SK-N-MC (cell line): ENCODE results near the gene VWC2.

Experiments used
- DNase-seq: peaks from one replicate; pipeline ENCODE4 v3.0.0-alpha.2; 2011; ENCODE audit warnings: low read depth, low spot score
- H3K27ac ChIP-seq: fragments of 200-600 bp; sonication (generic); 2 replicates; pipeline ENCODE4 v1.5.1; 2016; ENCODE audit warnings: mixed run types
- H3K36me3 ChIP-seq: fragments of 200-600 bp; sonication (generic); 2 replicates; pipeline ENCODE4 v1.6.1; 2017; ENCODE audit warnings: antibody characterized with exemption, low read length, mixed read lengths; ENCODE audit not compliant: insufficient read depth
- H3K4me3 ChIP-seq: fragments of 200-600 bp; sonication (generic); 2 replicates; pipeline ENCODE4 v1.5.1; 2016
- H3K9ac ChIP-seq: fragments of 200-600 bp; sonication (generic); 2 replicates; pipeline ENCODE4 v1.8.0; 2017; ENCODE audit warnings: mixed run types, mixed read lengths; ENCODE audit not compliant: insufficient read length
- H3K9me3 ChIP-seq: fragments of 200-600 bp; sonication (generic); 2 replicates; pipeline ENCODE4 v1.6.1; 2017; ENCODE audit warnings: low read depth, mild to moderate bottlenecking, antibody characterized with exemption, low read length, moderate library complexity, mixed read lengths
- EZH2 ChIP-seq: fragments of 200-600 bp; sonication (generic); IDR thresholded peaks from one replicate; pipeline ENCODE4 v1.6.1; 2017; ENCODE audit warnings: antibody characterized with exemption
- FOXP2 ChIP-seq: optimal IDR thresholded peaks from 2 replicates; pipeline ENCODE3; 2011; ENCODE audit warnings: mild to moderate bottlenecking, moderate library complexity; ENCODE audit not compliant: insufficient read depth; ENCODE audit errors: extremely low read length, control extremely low read depth
- POLR2AphosphoS5 ChIP-seq: IDR thresholded peaks from 2 replicates; pipeline ENCODE4 v1.6.1; 2012; ENCODE audit warnings: mild to moderate bottlenecking, low read depth, low read length, borderline replicate concordance

VWC2 gene

GRCh38 chr7:49769285-49769857 lies 4.1 kb upstream of the VWC2 start:
- H3K4me3 ChIP-seq = no peak overlapping the region
- no peaks in the 10 kb centered on the region for H3K9me3 ChIP-seq
- H3K9ac ChIP-seq = no peak overlapping the region
- H3K36me3 ChIP-seq = no peaks in the 10 kb centered on the region
- H3K27ac ChIP-seq = no peak overlapping the region
- TF ChIP-seq FOXP2 (no peak), EZH2 (no peak), POLR2AphosphoS5 (no peak)
- DNase-seq = no peak

DNA sequence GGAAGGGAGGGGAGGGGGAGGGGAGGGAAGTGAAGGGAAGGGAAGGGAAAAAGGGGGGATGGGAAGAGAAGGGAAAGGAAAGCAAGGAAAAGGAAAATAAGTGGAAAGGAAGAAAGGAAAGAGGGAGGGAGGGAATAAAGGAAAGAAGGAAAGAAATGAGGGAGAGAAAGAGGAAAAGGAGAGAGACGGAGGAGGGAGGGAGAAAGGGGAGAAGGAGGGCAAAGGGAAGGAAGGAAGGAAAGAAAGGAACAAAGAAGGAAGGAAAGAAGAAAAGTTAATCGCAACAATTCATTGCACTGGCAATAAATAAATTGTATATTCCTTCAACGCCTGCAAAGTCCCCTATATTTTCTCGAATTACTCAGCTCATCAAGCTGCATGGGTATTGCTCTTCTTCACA lies 2.6 kb upstream of the VWC2 start:
- Histone ChIP-seq H3K9me3 (no peaks in the 10 kb centered on the region), H3K36me3 (no peaks in the 10 kb centered on the region), H3K9ac (no peak overlapping the region), H3K4me3 (no peak overlapping the region), H3K27ac (no peak overlapping the region)
- TF ChIP-seq POLR2AphosphoS5 (no peak), EZH2 (no peak), FOXP2 (no peak)
- no peak for DNase-seq

DNA sequence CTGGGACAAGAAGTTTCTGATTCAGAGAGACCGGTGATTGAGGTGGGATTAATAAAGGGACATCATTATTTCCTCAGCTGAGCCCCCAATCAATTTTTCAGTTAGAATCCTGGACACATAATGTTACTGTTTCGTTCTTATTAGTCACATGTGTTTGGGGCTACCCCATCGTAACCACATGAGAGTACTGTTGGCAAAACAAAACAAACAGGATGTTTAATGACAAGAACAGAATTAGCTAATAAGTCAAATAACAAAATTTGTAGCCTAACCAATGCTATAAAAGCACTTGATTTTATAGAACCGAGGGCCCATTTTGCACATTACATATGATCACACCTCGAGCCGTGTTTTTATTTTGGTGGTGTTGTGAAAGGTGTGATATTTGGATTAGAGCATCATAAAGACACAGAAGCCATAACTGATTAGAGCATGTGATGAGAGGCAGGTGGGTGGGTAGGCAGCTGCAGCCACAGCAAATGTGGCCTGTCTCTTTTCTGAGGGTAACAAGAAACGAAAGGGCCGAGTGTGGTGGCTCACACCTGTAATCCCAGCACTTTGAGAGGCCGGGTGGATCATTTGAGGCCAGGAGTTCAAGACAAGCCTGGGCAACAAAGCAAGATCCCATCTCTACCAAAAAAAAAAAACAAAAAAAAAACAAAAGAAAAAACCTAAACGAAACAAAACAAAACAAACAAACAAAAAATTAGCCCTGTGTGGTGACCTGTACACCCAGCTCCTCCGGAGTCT lies 1.8 kb upstream of the VWC2 start:
- no peak overlapping the region for H3K4me3 ChIP-seq
- no peak for DNase-seq
- no peaks in the 10 kb centered on the region for H3K9me3 ChIP-seq
- no peaks in the 10 kb centered on the region for H3K36me3 ChIP-seq
- TF ChIP-seq EZH2 (no peak), POLR2AphosphoS5 (no peak), FOXP2 (no peak)
- no peak overlapping the region for H3K9ac ChIP-seq
- H3K27ac ChIP-seq = no peak overlapping the region

GRCh38 chr7:49772916-49773217 lies 571 bp upstream of the VWC2 start:
- TF ChIP-seq POLR2AphosphoS5 = no peak
- no peak for TF ChIP-seq FOXP2
- TF ChIP-seq EZH2 = no peak
- Histone ChIP-seq H3K9ac (no peak overlapping the region), H3K9me3 (no peaks in the 10 kb centered on the region), H3K27ac (no peak overlapping the region), H3K4me3 (no peak overlapping the region), H3K36me3 (no peaks in the 10 kb centered on the region)
- DNase-seq = no peak

DNA sequence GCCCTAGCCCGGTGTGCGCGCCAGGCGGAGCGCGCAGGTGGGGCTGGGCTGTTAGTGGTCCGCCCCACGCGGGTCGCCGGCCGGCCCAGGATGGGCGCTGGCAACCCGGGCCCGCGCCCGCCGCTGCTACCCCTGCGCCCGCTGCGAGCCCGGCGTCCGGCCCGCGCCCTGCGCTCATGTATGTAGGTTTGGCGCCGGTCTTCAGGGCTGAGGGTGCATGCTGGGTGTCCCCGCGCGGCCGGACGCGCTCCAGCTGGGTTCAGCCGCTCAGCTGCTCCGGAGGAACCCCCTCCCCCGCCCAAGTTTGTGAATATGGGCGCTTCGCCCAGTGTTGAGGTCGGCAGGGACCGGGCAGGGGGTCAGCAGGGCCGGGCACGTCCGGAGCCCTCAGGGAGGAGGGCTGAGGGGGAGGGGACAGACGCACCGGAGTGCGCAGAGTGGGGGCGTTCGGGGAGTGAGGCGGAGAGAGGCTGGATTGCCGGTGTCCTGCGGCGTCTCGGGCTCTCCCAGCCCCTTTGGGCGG lies 559 bp downstream of the VWC2 start:
- Histone ChIP-seq H3K9ac (no peak overlapping the region), H3K4me3 (no peak overlapping the region), H3K9me3 (no peaks in the 10 kb centered on the region), H3K27ac (no peak overlapping the region), H3K36me3 (no peaks in the 10 kb centered on the region)
- TF ChIP-seq FOXP2 = no peak
- no peak for TF ChIP-seq EZH2
- TF ChIP-seq POLR2AphosphoS5 = no peak
- no peak for DNase-seq

DNA sequence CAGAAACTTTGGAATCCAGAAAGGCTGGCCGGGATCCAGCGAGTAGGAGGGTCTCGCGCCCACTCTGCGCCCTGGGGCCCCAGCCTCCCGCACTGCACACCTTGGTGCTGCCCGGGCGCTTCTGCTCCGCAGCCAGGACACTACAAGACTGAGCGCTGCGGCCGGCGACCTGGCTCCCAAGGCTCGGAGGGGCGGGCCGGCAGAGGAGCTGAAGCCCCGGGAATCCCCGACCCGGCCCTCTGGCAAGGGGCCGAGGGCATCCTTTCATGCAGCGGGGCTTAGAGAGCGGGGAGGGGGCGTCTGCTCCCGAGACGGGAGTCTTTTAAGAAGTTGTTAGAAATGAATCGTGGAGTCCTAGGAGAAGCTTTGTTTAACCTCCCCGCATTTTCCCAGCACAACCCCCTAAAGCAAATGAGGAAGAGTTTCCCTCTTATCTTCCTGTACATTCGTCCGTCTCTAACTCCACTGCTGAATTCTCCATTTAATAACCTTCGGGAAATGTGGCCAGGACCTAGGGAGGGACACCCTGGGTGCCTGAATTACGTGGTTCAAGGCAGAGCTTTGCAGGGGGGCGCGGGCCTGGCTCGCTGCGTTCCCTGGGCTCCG lies 1.1 kb downstream of the VWC2 start:
- DNase-seq = no peak

GRCh38 chr7:49775065-49775948 lies 1.9 kb downstream of the VWC2 start:
- DNase-seq = no peak

More for the DNA sequence above, 1.1 kb downstream of the VWC2 start:
- Histone ChIP-seq H3K27ac (no peak overlapping the region), H3K36me3 (no peaks in the 10 kb centered on the region), H3K9ac (no peak overlapping the region), H3K9me3 (no peaks in the 10 kb centered on the region), H3K4me3 (no peak overlapping the region)
- TF ChIP-seq POLR2AphosphoS5 (no peak), EZH2 (peak; percentile 64)

DNA sequence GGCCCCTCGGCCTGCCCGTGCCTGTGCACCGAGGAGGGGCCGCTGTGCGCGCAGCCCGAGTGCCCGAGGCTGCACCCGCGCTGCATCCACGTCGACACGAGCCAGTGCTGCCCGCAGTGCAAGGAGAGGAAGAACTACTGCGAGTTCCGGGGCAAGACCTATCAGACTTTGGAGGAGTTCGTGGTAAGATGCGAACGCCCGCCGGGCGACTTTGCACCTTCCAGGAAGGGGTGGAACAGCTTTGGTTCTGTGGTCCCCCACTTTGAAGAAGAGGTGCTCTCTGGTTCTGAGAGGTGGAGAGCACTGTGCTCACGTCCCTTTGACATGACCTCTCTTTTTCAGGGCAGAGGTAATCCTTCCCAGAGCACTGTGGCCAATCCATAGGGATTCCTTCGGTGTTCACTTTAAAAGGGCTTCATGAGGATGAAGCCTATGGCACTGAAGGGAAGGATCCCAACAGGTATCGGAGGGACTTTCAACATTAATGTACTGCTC lies 2.6 kb downstream of the VWC2 start:
- Histone ChIP-seq H3K9ac (no peak overlapping the region), H3K4me3 (no peak overlapping the region), H3K9me3 (no peaks in the 10 kb centered on the region), H3K36me3 (no peaks in the 10 kb centered on the region), H3K27ac (no peak overlapping the region)
- TF ChIP-seq EZH2 (no peak), POLR2AphosphoS5 (no peak), FOXP2 (no peak)
- DNase-seq = no peak

More at GRCh38 chr7:49775065-49775948, 1.9 kb downstream of the VWC2 start:
- Histone ChIP-seq H3K36me3 (no peaks in the 10 kb centered on the region), H3K4me3 (no peak overlapping the region), H3K9ac (no peak overlapping the region), H3K27ac (no peak overlapping the region), H3K9me3 (no peaks in the 10 kb centered on the region)
- no peak for TF ChIP-seq POLR2AphosphoS5
- no peak for TF ChIP-seq FOXP2
- TF ChIP-seq EZH2 = peak; percentile 2
